ENCODE measurements around the gene FKBP15.
"Not testable (repeated sequence)": the region's sequence is repeated elsewhere in the genome, so short reads cannot be mapped to it uniquely, and the experiment has no call there.

- TF ChIP-seq POLR2AphosphoS5 (IDR thresholded peaks at IDR 0.05; ENCODE audit: borderline replicate concordance, low read depth, low read length); EZH2 (IDR thresholded peaks at IDR 0.05); FOXP2 (optimal IDR thresholded peaks at IDR 0.05; ENCODE audit: control extremely low read depth, extremely low read length, insufficient read depth): not testable (repeated sequence)
Observed at GRCh38 chr9:113118829-113119228, 102.2 kb downstream of the FKBP15 start.
